ENCODE results near the gene SDK1.

DNA sequence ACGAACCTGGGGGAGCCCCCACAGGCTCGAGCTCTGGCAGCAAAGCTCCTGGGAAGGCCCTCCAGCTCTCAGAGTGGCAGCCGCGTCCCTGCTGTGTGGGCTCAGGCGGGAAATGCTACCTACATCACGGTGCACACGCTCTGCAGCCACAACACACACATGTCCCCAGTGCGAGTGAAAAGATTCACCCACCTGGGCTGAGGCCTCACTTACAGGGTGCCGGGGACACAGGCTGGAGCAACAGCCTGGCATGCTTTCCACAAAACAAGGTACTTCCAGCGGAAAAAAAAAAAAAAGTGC lies 970.6 kb downstream of the SDK1 start:
- TF ChIP-seq EZH2 (IDR thresholded peaks at IDR 0.05; ENCODE audit: insufficient read depth, poor library complexity, severe bottlenecking): no peak
- TF ChIP-seq EZH2phosphoT487 (IDR thresholded peaks at IDR 0.05; ENCODE audit: insufficient read depth, low read depth): no peak

All from GM23248 (cell line).